Left lung (tissue), 10 donors: ENCODE measurements around the gene PGGHG. TPM values are rescaled to one million over a fixed set of nuclear protein-coding genes. Genes with fewer than 3 reads are reported as not detected.

Experiments used
- ATAC-seq: fragments of 200-7000 bp; cut with Tn5 transposase; one replicate; pipeline ENCODE4 v1.9.1; 2020; ENCODE audit warnings: moderate library complexity
- DNase-seq, 4 donors: peaks; one replicate each; pipeline ENCODE4 v3.0.0-alpha.2; 2013 to 2020
- H3K27ac ChIP-seq, 2 donors: fragments of 200-600 bp; sonication (generic) in 1 of 2; one replicate each; pipeline versions ENCODE4 v1.5.0 to v1.8.0; 2020 to 2021
- H3K27me3 ChIP-seq, 2 donors: fragments of 200-600 bp; sonication (generic) in 1 of 2; one replicate each; pipeline versions ENCODE4 v1.5.0 to v1.8.0; 2020 to 2021
- H3K36me3 ChIP-seq, 2 donors: fragments of 200-600 bp; sonication (generic) in 1 of 2; one replicate each; pipeline versions ENCODE4 v1.5.0 to v1.8.0; 2020 to 2021
- H3K4me1 ChIP-seq, 2 donors: fragments of 200-600 bp; one replicate each; pipeline ENCODE4 v1.8.0; 2021
- H3K4me3 ChIP-seq, 2 donors: fragments of 200-600 bp; sonication (generic) in 1 of 2; one replicate each; pipeline versions ENCODE4 v1.5.0 to v1.8.0; 2020 to 2021; ENCODE audit warnings: mild to moderate bottlenecking in 1 of 2
- H3K9me3 ChIP-seq, 2 donors: fragments of 200-600 bp; sonication (generic) in 1 of 2; one replicate each; pipeline versions ENCODE4 v1.5.0 to v1.8.0; 2020 to 2021
- intact Hi-C, 2 donors: fragments of 100-400 bp; cut with DNase I; formaldehyde crosslinking; loops; one replicate each; pipeline versions ENCODE4 v1.11.2 to v1.14.2; 2022
- polyA plus RNA-seq, 6 donors: library from polyadenylated mRNA; unstranded; fragments of 120-200 nt; gene quantifications; one replicate each; pipeline ENCODE4 v1.2.1, GENCODE V29; 2013; ENCODE audit not compliant: insufficient read length in 6 of 6
- total RNA-seq, 2 donors: library from RNA; stranded (reverse); fragmentation: NEBNext Ultra II Directional; extraction: Animal tissue kit (Norgen Biotek cat#: 25700); gene quantifications; one replicate each; pipeline ENCODE4 v1.2.1, GENCODE V29; 2021
- TF ChIP-seq, protein P1 (sequence below), 2 donors: fragments of 200-600 bp; sonication (generic) in 1 of 2; IDR thresholded peaks; one replicate each; pipeline versions ENCODE4 v1.5.0 to v1.8.0; 2021; ENCODE audit warnings: antibody characterized with exemption in 2 of 2
- donor health status: DM: no; HTN: yes; CAD: no.
- donor health status: DM: no; HTN: no; CAD: no.

The PGGHG gene
- total and polyA plus RNA-seq, 8 donors: 14.2 to 75.3 (median 21.0) TPM

DNA sequence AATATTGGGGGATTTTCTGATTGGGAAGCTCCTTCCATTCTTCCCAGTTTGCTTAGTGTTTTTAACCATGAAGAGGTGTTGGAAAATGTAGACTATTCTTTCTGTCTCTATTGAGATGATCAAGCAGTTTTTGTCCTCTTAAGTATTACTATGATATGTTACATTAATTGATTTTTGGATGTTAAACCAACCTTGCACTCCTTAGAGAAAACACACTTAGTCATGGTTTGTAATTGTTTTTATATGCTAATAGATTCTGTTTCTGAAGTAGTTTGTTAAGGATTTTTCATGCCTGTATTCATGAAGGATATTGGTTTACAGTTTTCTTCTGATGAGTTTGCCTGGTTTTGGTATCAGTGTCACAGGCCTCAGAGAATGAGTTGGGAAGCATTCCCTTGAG, 12.7 kb upstream of the PGGHG start:
- ATAC-seq (no peak), DNase-seq (no peak)
- Histone ChIP-seq H3K4me3 (no peak overlapping the region), H3K9me3 (no peaks in the 10 kb centered on the region), H3K36me3 (no peaks in the 10 kb centered on the region), H3K27me3 (peaks cover 32 to 41% of the 10 kb centered on the region in 2 donors), H3K27ac (no peak overlapping the region), H3K4me1 (peaks cover 10 to 44% of the 10 kb centered on the region in 2 donors)
- TF ChIP-seq, protein P1, sequence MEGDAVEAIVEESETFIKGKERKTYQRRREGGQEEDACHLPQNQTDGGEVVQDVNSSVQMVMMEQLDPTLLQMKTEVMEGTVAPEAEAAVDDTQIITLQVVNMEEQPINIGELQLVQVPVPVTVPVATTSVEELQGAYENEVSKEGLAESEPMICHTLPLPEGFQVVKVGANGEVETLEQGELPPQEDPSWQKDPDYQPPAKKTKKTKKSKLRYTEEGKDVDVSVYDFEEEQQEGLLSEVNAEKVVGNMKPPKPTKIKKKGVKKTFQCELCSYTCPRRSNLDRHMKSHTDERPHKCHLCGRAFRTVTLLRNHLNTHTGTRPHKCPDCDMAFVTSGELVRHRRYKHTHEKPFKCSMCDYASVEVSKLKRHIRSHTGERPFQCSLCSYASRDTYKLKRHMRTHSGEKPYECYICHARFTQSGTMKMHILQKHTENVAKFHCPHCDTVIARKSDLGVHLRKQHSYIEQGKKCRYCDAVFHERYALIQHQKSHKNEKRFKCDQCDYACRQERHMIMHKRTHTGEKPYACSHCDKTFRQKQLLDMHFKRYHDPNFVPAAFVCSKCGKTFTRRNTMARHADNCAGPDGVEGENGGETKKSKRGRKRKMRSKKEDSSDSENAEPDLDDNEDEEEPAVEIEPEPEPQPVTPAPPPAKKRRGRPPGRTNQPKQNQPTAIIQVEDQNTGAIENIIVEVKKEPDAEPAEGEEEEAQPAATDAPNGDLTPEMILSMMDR (IDR thresholded peaks at IDR 0.05): no peak
- intact Hi-C loops: no loop called here

DNA sequence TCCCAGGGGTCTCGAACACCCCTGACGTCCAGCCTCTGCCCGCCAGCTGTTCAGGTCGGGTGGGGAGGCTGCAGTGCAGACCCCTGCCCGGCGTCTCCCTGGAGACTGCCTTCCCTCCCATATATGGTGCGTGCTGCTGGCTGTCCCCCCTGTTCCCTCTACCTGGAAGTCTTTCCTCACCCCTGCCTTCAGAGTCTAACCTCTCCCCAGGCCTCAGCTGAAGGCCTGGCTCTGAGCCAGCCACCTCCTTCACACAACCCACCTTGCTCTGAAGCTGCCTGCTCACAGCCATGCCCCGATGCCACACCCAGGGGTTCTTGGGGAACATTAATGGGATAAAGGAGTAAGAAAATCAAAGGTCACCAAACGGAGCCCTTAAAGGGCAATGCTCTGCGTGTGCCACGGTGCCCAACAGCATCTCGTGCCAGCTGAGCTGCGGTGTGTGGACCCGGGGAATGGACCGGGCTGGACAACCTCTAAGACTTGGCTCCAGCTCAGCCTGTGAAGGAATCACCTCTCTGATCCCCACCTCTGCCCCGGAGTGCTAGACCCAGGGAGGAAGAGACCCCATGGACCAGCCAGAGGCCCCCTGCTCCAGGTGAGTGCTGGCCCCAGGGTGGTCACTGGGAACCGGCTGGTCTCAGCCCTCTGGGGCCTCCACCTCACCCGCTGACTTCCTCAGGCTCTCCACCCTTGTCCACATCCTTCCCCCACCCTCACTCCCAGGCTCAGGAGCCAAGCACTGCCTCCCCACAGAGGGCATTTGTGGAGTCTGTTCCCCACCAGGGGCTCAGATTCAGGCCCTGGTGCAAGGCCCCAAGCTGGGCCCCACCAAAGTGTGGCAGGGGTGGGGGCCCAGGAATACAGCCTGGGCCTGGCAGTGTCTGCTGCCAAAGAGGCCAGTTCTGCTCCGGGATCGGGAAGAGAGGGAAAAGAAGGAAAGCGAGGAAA, 10.7 kb upstream of the PGGHG start, which contains the start of gene NLRP6:
TSS of gene NLRP6 (plus strand) at position 407 of the 951 bp plus-strand sequence. CDS start at position 570, 163 bp downstream.
- DNase-seq (peak in 1 of 4 donors; percentile 54), ATAC-seq (no peak)
- peaks cover 10 to 52% of the 10 kb centered on the region in 2 donors for H3K4me1 ChIP-seq
- no peaks in the 10 kb centered on the region for H3K36me3 ChIP-seq
- peak within 1 kb of the TSS in 1 of 2 donors; percentile 7 for H3K27ac ChIP-seq
- H3K9me3 ChIP-seq: no peaks in the 10 kb centered on the region
- intact Hi-C loops: no loop called here
- peaks cover 50 to 61% of the 10 kb centered on the region in 2 donors for H3K27me3 ChIP-seq
- TF ChIP-seq, protein P1 (IDR thresholded peaks at IDR 0.05): no peak
- peak within 1 kb of the TSS in 1 of 2 donors; percentile 40 for H3K4me3 ChIP-seq

DNA sequence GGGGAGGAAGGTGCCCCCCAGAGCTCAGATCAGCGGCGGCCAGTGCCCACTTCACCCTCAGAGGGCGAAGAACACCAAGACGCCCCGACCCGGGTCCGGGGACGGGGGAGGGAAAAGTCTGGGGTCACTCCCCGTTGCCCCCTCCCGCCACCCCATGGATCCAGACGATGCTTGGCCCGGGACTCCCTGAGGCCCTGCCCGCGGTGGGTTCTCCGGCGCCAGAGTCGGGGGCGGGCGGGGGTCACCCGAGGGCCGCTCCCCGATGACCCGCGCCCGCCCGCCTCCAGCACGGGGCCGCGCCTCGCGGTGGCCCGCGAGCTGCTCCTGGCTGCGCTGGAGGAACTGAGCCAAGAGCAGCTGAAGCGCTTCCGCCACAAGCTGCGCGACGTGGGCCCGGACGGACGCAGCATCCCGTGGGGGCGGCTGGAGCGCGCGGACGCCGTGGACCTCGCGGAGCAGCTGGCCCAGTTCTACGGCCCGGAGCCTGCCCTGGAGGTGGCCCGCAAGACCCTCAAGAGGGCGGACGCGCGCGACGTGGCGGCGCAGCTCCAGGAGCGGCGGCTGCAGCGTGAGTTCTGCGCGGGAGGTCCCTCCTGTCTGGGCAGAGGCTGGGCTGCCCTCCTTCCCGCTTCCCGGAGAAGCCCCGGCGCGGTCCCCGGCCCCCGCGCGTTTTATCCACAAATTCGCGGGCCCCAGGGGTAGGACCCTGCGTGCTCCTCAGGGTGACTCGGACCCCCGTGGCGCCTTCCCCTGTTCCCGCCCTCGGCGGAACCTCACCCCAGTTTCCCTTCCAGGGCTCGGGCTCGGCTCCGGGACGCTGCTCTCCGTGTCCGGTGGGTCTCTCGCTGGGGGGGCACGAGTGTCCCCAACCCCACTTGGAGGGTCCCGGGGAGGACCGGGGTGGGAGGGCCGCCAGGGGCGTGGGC, 9.6 kb upstream of the PGGHG start:
- intact Hi-C loops: no loop called here
- DNase-seq: peak in 1 of 4 donors; percentile 88
- Histone ChIP-seq H3K27ac (peak overlapping the region in 1 of 2 donors; percentile 7), H3K9me3 (no peaks in the 10 kb centered on the region), H3K4me3 (peak overlapping the region in 1 of 2 donors; percentile 40), H3K27me3 (peaks cover 50 to 72% of the 10 kb centered on the region in 2 donors), H3K4me1 (peaks cover 10 to 52% of the 10 kb centered on the region in 2 donors), H3K36me3 (no peaks in the 10 kb centered on the region)
- TF ChIP-seq, protein P1 (IDR thresholded peaks at IDR 0.05): no peak
- ATAC-seq: peak; percentile 19

DNA sequence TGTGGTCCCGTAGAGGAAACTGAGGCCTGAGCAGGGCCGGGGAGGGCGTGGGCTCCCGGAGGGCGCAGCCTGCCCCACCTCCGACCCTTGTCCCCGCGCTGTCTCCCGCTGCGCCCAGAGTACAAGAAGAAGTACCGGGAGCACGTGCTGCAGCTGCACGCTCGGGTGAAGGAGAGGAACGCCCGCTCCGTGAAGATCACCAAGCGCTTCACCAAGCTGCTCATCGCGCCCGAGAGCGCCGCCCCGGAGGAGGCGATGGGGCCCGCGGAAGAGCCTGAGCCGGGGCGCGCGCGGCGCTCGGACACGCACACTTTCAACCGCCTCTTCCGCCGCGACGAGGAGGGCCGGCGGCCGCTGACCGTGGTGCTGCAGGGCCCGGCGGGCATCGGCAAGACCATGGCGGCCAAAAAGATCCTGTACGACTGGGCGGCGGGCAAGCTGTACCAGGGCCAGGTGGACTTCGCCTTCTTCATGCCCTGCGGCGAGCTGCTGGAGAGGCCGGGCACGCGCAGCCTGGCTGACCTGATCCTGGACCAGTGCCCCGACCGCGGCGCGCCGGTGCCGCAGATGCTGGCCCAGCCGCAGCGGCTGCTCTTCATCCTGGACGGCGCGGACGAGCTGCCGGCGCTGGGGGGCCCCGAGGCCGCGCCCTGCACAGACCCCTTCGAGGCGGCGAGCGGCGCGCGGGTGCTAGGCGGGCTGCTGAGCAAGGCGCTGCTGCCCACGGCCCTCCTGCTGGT, 8.8 kb upstream of the PGGHG start:
- peak; percentile 52 for ATAC-seq
- Histone ChIP-seq H3K4me1 (peaks cover 10 to 46% of the 10 kb centered on the region in 2 donors), H3K36me3 (no peaks in the 10 kb centered on the region), H3K27ac (peak overlapping the region in 1 of 2 donors; percentile 29), H3K4me3 (peak overlapping the region in 1 of 2 donors; percentile 40), H3K9me3 (no peaks in the 10 kb centered on the region), H3K27me3 (peaks cover 50 to 80% of the 10 kb centered on the region in 2 donors)
- intact Hi-C loops: no loop called here
- TF ChIP-seq, protein P1 (IDR thresholded peaks at IDR 0.05): no peak
- DNase-seq: peak in 1 of 4 donors; percentile 88
